ENCODE data around the gene MISP3.

Gene MISP3

DNA sequence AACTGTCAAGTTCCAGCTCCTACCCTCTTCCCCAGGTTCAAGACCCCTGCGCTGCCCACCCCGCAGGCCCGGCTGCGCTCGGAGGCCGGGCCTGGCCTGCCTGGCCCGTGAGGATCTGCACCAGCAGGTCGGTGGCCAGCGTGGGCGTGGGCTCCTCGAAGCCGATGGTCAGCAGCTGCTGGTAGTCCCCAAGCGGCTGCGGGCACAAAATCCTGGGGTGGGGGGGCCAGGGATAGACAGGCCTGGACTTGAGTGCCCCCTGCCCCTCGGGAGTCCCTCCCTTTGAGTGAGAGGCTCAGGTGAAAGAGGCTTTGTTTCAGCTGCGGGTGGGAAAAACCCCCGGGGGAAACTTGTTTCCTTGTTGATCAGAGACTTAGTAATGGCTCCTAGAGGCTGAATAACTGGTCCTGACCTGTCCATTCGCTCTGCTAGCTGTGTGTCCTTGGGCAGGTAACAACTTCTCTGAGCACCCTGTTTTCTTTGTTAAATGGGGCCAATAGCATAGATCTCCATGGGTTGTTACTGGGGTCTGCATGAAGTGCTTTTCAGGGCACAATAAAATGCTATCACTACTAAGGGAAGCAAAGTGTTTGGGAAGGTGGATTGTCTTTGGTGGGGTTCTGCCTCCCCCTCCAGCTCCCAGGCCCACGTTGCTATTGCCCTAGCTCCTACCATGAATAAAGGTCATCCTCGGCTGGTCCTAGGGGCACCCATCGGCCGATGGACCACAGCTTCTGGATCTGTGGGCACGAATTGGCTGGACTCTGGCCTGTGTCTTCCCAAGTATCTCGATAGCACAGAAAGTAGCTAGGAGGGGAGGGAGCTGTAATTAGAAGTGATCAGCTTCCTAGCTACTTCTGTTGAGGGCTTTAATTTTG is 9.4 kb downstream of the MISP3 start:
- DNase-seq = peak in 1 of 2 experiments; percentile 42

GRCh38 chr19:14082675-14082960 is 10.0 kb downstream of the MISP3 start:
- DNase-seq = no peak

DNA sequence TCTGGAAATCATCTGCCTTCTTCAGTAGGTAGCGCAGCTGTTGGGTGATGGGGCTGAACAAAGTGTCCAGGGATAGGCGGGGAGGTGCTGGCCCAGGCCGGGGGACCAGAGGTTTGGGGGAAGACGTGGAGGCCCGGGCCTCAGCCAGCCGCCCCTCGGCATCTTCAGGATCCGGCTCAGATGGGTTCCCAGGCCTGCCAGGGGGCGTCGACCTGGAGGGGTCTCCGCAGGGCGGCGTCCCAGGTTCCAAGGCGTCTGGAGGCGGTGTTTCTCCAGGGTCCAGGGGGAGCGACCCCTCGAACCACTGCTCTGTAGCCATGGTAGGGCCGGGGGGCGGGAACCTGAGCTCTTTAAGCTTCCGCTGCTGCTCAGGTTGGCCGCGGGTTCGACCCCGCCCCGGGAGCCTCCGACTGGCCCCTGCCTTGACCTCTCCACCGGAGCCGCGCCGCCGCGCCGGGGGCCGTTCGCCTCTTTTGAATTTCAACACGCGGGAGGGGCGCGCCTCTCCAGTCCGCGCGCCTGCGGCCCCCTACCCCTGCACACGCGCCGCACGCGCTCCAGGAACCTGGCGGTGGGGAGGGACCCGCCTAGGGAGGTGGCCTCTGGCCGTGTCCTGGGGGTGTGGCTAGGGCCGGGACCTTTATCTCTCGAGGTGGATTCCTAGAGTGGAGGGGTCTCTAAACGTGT is 12.9 kb downstream of the MISP3 start, which contains the start of gene C19orf67:
C19orf67 (minus strand) TSS at position 475 of the 687 bp plus-strand sequence; CDS start at position 319, 156 bp downstream.
- DNase-seq = no peak

GRCh38 chr19:14086098-14086497 is 13.5 kb downstream of the MISP3 start:
- no peak for DNase-seq

- DNase-seq = no peak
These were observed 16.2 kb downstream of the MISP3 start for GRCh38 chr19:14088634-14089411.

- DNase-seq = peak in 1 of 2 experiments; percentile 21
These were observed 16.8 kb downstream of the MISP3 start for GRCh38 chr19:14089412-14089661.

GRCh38 chr19:14089662-14090508 is 17.3 kb downstream of the MISP3 start:
- peak in 1 of 2 experiments; percentile 61 for DNase-seq

DNA sequence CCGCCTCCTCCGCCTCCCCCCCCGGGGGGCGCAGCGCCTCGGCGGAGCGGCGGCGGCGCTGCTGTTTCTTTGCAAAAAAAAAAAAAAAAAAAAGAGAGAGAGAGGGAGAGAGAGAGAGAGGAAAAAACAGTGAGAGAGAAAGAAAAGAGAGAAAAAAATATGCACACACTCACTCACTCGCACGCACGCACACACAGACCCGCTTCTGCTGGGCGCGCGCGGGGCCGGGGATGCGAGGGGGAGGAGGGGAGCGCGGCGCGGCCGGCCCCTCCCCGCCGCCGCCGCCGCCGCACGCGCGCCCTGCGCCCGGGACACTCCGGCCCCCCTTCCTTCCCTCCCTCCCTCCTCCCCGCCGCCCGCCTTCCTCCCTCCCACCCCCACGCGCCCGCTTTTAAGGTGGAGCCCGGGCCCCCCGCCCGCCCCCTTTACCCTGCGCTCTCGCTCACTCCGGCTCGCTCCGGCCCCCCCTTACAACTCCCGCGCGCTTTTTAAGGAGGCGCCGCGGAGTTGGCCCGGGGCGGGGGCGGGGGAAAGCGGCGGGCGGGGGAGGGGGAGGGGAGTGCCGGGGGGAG is 18.0 kb downstream of the MISP3 start, which contains the start of gene SAMD1:
SAMD1 (minus strand) TSS at position 243 of the 572 bp plus-strand sequence.
- peak in 1 of 2 experiments; percentile 87 for DNase-seq

DNA sequence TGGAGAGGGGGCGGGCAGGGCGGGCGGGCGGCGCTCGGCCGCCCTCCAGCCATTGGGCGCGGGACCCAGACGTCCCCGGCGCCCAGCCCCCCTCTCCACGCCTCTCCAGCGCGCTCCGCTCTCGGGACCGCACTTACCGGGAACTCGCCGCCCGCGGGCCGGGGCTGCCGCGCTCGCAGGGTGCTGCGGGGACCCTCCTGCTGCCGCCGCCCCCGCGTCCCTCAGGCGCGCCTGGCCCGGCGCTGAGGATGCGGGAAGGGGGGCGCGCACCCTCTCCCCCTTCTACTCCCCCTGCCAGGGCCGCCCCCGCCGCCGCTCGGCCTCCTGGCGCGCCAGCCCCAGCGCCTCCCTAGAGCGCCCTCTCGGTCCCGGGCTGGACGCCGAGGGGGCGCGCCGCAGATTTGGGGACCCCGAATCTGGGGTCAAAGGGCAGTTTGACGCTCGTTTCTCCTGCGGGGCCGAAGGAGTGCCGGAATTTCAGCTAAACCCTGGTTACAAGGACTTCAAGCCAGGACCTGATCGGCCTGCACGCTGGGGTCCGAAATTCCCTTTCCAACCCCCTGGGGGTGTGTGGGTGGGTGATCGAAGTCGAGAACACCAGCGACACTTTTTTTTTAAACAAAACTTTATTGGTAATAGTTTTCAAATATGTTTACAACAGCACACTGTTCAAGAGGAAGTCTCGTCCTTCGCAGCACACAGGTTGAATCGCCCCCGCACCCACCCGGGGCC is 18.7 kb downstream of the MISP3 start:
- peak; percentile 17 to 52 for DNase-seq

- no peak for DNase-seq
These were observed 19.4 kb downstream of the MISP3 start for GRCh38 chr19:14091813-14092462.

DNA sequence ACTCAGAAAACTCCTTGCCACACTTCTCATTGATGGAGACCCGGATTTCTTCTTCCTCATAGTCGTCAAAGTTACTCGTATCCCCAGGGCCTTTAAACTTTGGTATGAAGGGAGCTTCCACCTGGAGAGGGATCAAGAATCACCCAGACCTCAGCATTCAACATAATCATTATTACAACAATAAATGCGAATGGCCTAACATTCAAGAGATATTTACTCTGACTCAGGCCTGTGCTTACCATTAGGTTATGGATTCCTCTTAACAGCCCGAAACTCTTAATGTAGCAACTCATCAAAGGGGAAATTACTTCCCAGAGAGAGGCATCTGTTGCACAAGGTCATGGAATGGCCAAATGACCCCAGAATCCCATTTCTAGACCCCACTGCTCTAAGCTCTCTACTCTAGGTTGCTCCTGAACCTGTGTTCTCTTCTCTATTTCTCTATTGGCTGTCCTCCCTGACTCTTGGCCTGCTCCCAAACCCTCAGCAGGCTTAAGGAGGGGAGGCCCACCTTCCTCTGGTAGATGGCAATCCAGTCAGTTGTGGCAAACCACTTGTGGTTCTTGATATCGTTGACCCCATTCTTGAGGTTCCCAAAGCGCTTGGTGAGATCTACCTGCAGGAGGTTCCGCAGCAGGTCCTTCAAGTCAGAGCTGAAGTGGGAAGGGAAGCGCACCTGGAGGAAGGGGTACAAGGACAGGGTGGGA is 20.7 kb downstream of the MISP3 start:
- DNase-seq = no peak

- no peak for DNase-seq
These were observed 22.3 kb downstream of the MISP3 start for GRCh38 chr19:14094854-14095253.

GRCh38 chr19:14096272-14096992 is 23.8 kb downstream of the MISP3 start:
- no peak for DNase-seq

- no peak for DNase-seq
These were observed 25.1 kb downstream of the MISP3 start for GRCh38 chr19:14097532-14098151.

DNA sequence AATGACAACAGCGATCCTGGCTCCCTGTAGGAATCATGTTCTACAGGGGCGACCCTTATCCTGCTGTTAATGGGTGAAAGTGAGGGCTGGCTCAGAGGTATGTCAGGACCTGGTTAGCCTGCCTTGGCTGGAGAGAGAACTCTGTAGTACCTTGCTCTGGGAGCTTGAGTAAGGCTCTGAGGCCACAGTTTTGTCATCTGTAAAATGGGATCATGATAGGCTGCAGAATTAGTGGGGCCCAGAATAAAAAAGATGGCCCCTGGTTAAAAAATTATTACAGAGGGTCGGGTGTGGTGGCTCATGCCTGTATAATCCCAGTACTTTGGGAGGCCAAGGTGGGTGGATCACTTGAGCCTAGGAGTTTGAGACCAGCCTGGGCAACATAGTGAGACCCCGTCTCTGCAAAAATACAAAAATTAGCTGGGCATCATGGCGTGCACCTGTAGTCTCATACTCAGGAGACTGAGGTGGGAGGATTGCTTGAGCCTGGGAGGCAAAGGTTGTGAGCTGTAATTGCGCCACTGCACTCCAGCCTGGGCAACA is 28.5 kb downstream of the MISP3 start:
- no peak for DNase-seq

DNA sequence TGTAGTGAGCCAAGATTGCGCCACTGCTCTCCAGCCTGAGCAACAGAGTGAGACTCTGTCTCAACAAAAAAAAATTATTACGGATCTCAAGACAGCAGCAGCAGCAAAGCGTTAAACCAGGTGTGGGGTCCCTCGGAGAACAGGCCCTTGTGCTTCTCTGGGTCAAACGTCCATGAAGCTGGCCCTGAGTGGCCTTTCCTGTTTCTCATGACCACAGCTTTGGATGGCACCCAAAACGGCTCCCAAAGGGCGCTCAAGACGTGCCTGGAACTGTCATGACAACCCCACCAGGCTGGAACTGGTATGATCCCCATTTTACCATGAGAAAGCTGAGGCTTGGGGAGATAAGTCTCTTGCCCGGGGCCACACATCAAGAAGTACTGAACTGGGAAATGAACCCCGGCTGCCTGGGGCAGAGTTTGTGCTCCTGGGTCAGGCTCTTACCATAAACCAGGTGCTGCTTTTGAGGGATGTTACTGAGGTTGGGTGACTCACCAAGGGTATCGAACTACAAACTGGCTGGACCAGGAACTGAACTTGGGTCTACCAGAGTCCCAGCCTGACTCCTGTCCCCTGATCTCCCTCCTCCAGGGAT is 29.6 kb downstream of the MISP3 start:
- no peak for DNase-seq

- DNase-seq = no peak
These were observed 30.2 kb downstream of the MISP3 start for GRCh38 chr19:14102756-14103155.

DNA sequence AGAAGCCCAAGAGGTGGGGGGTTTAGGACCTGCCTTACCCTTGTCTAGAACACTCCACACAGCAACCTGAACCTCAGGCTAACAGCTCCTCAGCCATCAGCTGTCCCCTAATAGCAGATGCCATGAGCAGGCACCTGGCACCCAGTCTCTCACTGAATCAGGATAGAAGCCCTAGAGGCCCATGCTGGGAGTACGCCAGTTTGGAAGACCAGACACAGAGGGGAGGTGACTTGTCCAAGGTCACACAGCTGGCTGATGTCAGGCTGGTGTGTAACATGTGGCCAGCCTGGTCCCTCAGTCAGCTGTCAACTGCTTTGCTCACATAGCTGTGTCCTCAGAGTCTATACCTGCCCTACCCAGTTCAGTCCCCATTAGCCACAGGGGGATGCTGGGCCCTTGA is 30.7 kb downstream of the MISP3 start:
- no peak for DNase-seq

Data from NCI-H526 (cell line).